ENCODE measurements around the gene FAM120A.

Gene FAM120A

GRCh38 chr9:93491593-93492232 lies 40.2 kb downstream of the FAM120A start:
- no peak for TF ChIP-seq CTCF (IDR thresholded peaks at IDR 0.05; ENCODE audit: low read depth, low read length, missing control alignments)
- no peak for DNase-seq (ENCODE audit: low read depth)

GRCh38 chr9:93492327-93492726 lies 40.8 kb downstream of the FAM120A start:
- DNase-seq (ENCODE audit: low read depth): no peak
- no peak for TF ChIP-seq CTCF (IDR thresholded peaks at IDR 0.05; ENCODE audit: low read depth, low read length, missing control alignments)
- no peak overlapping the region for H3K4me3 ChIP-seq (ENCODE audit: low read depth, low read length)

More at GRCh38 chr9:93491593-93492232, 40.2 kb downstream of the FAM120A start:
- no peak overlapping the region for H3K4me3 ChIP-seq (ENCODE audit: low read depth, low read length)

GRCh38 chr9:93493949-93494348 lies 42.5 kb downstream of the FAM120A start:
- TF ChIP-seq CTCF (IDR thresholded peaks at IDR 0.05; ENCODE audit: low read depth, low read length, missing control alignments): no peak
- DNase-seq (ENCODE audit: low read depth): no peak

GRCh38 chr9:93496285-93496684 lies 44.8 kb downstream of the FAM120A start:
- TF ChIP-seq CTCF (IDR thresholded peaks at IDR 0.05; ENCODE audit: low read depth, low read length, missing control alignments): no peak
- H3K4me3 ChIP-seq (ENCODE audit: low read depth, low read length): no peak overlapping the region
- DNase-seq (ENCODE audit: low read depth): no peak

More at GRCh38 chr9:93493949-93494348, 42.5 kb downstream of the FAM120A start:
- H3K4me3 ChIP-seq (ENCODE audit: low read depth, low read length): no peak overlapping the region

GRCh38 chr9:93500571-93501298 lies 49.2 kb downstream of the FAM120A start:
- no peak for TF ChIP-seq CTCF (IDR thresholded peaks at IDR 0.05; ENCODE audit: low read depth, low read length, missing control alignments)
- no peak for DNase-seq (ENCODE audit: low read depth)
- no peak overlapping the region for H3K4me3 ChIP-seq (ENCODE audit: low read depth, low read length)

- H3K4me3 ChIP-seq (ENCODE audit: low read depth, low read length): no peak overlapping the region
- no peak for DNase-seq (ENCODE audit: low read depth)
- TF ChIP-seq CTCF (IDR thresholded peaks at IDR 0.05; ENCODE audit: low read depth, low read length, missing control alignments): no peak
Measured at GRCh38 chr9:93501406-93501805, 49.9 kb downstream of the FAM120A start.
